Thyroid gland (tissue), 4 donors: ENCODE measurements around the gene RAPGEF1. TPM values are rescaled to one million over a fixed set of nuclear protein-coding genes. Genes with fewer than 3 reads are reported as not detected.

ENCODE experiments used
- DNase-seq, 2 donors: peaks; one replicate each; pipeline ENCODE4 v3.0.0-alpha.2; 2019
- H3K27ac ChIP-seq, 3 donors: fragments of 200-600 bp; sonication (generic); 1 replicate in 2 of 3; 2 replicates in 1 of 3; pipeline ENCODE4 v1.5.1; 2016 to 2019; ENCODE audit warnings: mild to moderate bottlenecking in 1 of 3, moderate library complexity in 1 of 3
- H3K27me3 ChIP-seq: fragments of 200-600 bp; sonication (generic); one replicate; pipeline ENCODE4 v1.5.1; 2019
- H3K36me3 ChIP-seq, 2 donors: fragments of 200-600 bp; sonication (generic); one replicate each; pipeline ENCODE4 v1.5.1; 2016 to 2019
- H3K4me1 ChIP-seq, 2 donors: fragments of 200-600 bp; sonication (generic); one replicate each; pipeline ENCODE4 v1.5.1; 2017 to 2019
- H3K4me3 ChIP-seq, 3 donors: fragments of 200-600 bp; sonication (generic); replicated peaks in 1 of 3; 1 replicate in 2 of 3; 2 replicates in 1 of 3; pipeline ENCODE4 v1.5.1; 2016; ENCODE audit warnings: mild to moderate bottlenecking in 1 of 3
- H3K9me3 ChIP-seq: fragments of 200-600 bp; sonication (generic); one replicate; pipeline ENCODE4 v1.5.1; 2017
- POLR2A ChIP-seq, 2 donors: fragments of 450-650 bp; IDR thresholded peaks; one replicate each; pipeline ENCODE4 v1.6.1; 2017; ENCODE audit warnings: antibody characterized with exemption in 2 of 2, mild to moderate bottlenecking in 2 of 2, moderate library complexity in 1 of 2
- WGBS, 2 donors: methylation state at CpG; one replicate each; pipeline ENCODE4 v1.1.5; 2017; 5-methylcytosine and 5-hydroxymethylcytosine counted together
- intact Hi-C: fragments of 100-400 bp; cut with DNase I; formaldehyde crosslinking; loops from one replicate; pipeline ENCODE4 v1.15.1; 2023
- total RNA-seq, 4 donors: library from RNA; depleted of rRNA; stranded (reverse); fragments of >200 nt; gene quantifications; one replicate each; pipeline ENCODE4 v1.2.3, GENCODE V29; 2016
- TF ChIP-seq, protein P1 (sequence below), 6 experiments: fragments of 200-600 bp in 3 of 6; fragments of 450-650 bp in 3 of 6; sonication (generic) in 3 of 6; IDR thresholded peaks; one replicate each; pipeline ENCODE4 v1.5.1; 2016 to 2019; ENCODE audit warnings: antibody characterized with exemption in 6 of 6, mild to moderate bottlenecking in 2 of 6, inconsistent platforms in 1 of 6, moderate library complexity in 1 of 6

RAPGEF1 gene
- total RNA-seq, 4 donors from 2014 or later: 39.6 to 52.5 (median 44.9) TPM

DNA sequence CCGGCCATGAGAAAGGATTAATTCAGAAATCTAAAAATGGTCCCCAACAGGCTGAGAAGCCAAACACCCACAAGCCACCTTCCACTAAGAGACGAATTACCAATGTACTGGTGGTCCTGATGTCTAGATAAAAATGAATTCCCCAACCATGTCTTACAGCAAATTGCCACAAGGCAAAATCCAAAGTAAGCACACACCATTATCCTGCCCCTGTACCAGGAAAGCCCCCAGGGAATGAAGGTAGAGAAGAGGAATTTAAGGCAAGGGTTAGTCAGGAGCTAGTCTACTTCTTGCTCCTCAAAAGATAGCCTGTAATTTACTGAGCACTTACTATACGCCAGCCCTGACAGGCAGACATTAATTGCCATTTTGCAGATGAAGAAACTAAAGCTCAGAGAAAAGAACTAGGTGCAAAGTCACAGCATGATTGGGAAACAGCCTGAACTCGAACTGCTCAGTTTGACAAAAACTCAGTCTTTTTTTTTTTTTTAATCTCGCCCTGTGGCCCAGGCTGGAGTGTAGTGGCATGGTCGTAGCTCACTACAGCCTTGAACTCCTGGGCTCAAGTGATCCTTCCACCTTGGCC is 64.3 kb downstream of the RAPGEF1 start:
- no peak for DNase-seq
- peaks cover 43 to 88% of the 10 kb centered on the region in 2 donors for H3K4me1 ChIP-seq
- no peaks in the 10 kb centered on the region for H3K36me3 ChIP-seq
- H3K27me3 ChIP-seq: no peaks in the 10 kb centered on the region
- no peak overlapping the region for H3K4me3 ChIP-seq
- 84 to 91% methylated on average over 6 of the region's 6 CpGs for WGBS, 2 donors
- no peak for TF ChIP-seq POLR2A (IDR thresholded peaks at IDR 0.05)
- TF ChIP-seq, protein P1, sequence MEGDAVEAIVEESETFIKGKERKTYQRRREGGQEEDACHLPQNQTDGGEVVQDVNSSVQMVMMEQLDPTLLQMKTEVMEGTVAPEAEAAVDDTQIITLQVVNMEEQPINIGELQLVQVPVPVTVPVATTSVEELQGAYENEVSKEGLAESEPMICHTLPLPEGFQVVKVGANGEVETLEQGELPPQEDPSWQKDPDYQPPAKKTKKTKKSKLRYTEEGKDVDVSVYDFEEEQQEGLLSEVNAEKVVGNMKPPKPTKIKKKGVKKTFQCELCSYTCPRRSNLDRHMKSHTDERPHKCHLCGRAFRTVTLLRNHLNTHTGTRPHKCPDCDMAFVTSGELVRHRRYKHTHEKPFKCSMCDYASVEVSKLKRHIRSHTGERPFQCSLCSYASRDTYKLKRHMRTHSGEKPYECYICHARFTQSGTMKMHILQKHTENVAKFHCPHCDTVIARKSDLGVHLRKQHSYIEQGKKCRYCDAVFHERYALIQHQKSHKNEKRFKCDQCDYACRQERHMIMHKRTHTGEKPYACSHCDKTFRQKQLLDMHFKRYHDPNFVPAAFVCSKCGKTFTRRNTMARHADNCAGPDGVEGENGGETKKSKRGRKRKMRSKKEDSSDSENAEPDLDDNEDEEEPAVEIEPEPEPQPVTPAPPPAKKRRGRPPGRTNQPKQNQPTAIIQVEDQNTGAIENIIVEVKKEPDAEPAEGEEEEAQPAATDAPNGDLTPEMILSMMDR (IDR thresholded peaks at IDR 0.05): no peak
- H3K9me3 ChIP-seq: no peaks in the 10 kb centered on the region
- intact Hi-C loops: no loop called here
- H3K27ac ChIP-seq: peak overlapping the region; percentile 15 to 95 (median 91)

DNA sequence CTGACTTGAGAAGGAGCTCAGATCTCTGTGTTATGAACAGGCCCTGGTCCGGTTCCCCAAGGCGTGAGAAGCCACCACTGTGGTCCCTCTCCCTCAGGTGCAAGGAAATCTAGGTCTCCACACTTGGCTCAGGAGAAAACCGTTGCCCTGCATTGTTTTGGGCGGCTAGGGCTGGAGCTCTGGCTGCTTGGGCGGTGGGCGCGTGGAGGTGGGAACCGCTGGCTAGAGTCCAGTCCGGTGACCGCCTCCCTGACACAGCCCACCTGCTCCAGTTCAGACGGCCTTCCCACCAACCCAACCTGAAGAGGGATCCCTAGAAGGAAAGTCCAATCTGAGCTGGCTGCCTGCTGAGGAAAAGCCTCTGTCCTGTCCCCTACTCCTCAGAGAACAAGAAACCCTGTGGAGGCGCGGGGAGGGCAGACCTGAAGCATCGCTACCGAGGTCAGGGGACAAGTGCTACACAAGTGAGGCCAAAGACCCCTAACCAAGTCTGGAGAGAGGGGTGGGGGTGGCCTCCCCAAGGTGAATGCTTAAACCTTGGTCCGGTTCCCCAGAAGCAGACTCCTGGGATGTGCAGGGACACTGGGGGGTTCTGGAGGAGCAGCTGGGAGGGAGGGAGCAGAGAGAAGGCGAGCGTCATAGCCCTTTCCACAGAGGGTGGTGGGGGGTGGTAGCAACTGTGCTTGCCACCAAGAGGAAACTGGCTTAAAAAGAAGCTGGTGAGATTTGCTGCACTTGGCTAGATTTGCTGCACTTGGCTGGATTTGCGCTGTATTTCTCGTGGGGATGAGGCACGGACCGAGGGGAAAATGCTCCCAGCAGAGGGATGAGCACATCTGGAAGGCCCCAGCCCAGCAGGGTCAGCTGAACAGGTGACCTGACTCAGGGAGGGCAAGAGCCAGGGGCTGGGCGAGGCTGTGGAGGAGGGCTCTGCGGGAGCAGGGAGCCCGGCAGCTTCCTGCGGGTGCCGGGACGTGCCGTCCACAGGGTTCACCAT is 65.2 kb downstream of the RAPGEF1 start:
- no peak overlapping the region for H3K4me3 ChIP-seq
- no peak for DNase-seq
- H3K4me1 ChIP-seq: peaks cover 45 to 96% of the 10 kb centered on the region in 2 donors
- H3K27ac ChIP-seq: peak overlapping the region in 2 of 3 donors; percentile 91 to 95
- intact Hi-C loops: no loop called here
- H3K36me3 ChIP-seq: no peaks in the 10 kb centered on the region
- no peaks in the 10 kb centered on the region for H3K27me3 ChIP-seq
- no peaks in the 10 kb centered on the region for H3K9me3 ChIP-seq
- 88 to 89% methylated on average over 25 to 28 of the region's 29 CpGs for WGBS, 2 donors
- TF ChIP-seq POLR2A (IDR thresholded peaks at IDR 0.05): no peak
- TF ChIP-seq, protein P1 (IDR thresholded peaks at IDR 0.05): no peak

DNA sequence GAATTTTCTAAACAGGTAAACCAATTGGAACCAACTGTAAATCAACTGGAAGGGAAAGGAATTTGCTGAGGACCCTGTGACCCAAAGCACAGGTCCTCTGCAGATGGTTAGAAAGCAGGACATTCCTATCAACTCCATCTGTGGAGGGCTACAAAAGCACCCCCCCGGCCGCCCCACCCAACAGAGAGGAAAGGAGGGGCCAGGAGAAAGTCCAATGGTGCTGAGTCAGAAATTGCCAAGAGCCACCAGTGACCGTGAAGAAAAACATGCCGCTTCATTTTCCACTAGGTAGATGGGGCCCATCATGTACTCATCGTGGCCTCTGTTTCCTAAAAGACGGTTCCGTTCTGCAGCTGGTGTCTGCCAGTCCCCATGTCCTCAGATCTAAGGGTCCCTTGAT is 66.3 kb downstream of the RAPGEF1 start:
- TF ChIP-seq, protein P1 (IDR thresholded peaks at IDR 0.05): no peak
- TF ChIP-seq POLR2A (IDR thresholded peaks at IDR 0.05): no peak
- Histone ChIP-seq H3K9me3 (no peaks in the 10 kb centered on the region), H3K36me3 (no peaks in the 10 kb centered on the region), H3K27ac (peak overlapping the region in 2 of 3 donors; percentile 91 to 95), H3K4me1 (peaks cover 49 to 96% of the 10 kb centered on the region in 2 donors), H3K27me3 (no peaks in the 10 kb centered on the region), H3K4me3 (no peak overlapping the region)
- WGBS, 2 donors: 81 to 83% methylated on average over 7 of the region's 7 CpGs
- intact Hi-C loops: no loop called here
- DNase-seq: no peak

DNA sequence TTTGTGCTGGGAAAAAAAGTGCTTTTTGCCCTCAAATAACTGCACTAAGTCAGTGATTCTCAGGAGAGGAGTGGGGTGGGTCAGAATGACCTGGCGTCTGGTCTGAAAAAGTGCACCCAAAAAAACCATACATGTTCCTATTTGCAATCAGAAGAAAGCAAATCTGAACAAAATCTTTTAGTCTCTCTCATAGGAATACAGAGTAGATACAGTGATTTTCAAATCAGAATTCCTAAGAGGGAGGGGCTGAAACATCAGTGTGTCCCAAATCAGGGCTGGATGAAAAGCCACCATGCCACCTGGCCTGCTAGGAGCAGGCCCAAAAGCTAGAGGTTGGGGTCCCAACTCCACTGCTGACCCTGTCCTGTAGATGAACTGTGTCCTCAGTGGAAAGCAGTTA is 66.8 kb downstream of the RAPGEF1 start:
- WGBS, 2 donors: 95 to 97% methylated on average over 1 of the region's 1 CpG
- intact Hi-C loops: no loop called here
- no peak for DNase-seq
- H3K9me3 ChIP-seq: no peaks in the 10 kb centered on the region
- H3K4me1 ChIP-seq: peaks cover 48 to 96% of the 10 kb centered on the region in 2 donors
- H3K4me3 ChIP-seq: no peak overlapping the region
- TF ChIP-seq, protein P1 (IDR thresholded peaks at IDR 0.05): no peak
- no peak for TF ChIP-seq POLR2A (IDR thresholded peaks at IDR 0.05)
- H3K27ac ChIP-seq: peak overlapping the region in 2 of 3 donors; percentile 54 to 71
- no peaks in the 10 kb centered on the region for H3K36me3 ChIP-seq
- no peaks in the 10 kb centered on the region for H3K27me3 ChIP-seq
